Spleen (tissue), 11 donors: Measurements from ENCODE around the gene MAP1LC3A. TPM values are rescaled to one million over a fixed set of nuclear protein-coding genes. Genes with fewer than 3 reads are reported as not detected.

Experiments used
- DNase-seq: peaks from one replicate; pipeline ENCODE4 v3.0.0-alpha.2; 2020
- H3K27ac ChIP-seq, 8 donors: fragments of 200-600 bp; sonication (generic) in 7 of 8; 1 replicate in 4 of 8; 2 replicates in 4 of 8; pipeline versions ENCODE4 v1.5.0 to v1.8.0; 2016 to 2021; ENCODE audit warnings: inconsistent platforms in 4 of 8, mild to moderate bottlenecking in 4 of 8, moderate library complexity in 1 of 8
- H3K27me3 ChIP-seq, 7 donors: fragments of 200-600 bp; sonication (generic) in 6 of 7; replicated peaks in 1 of 7; 1 replicate in 4 of 7; 2 replicates in 3 of 7; pipeline versions ENCODE4 v1.5.0 to v1.8.0; 2016 to 2021; ENCODE audit warnings: inconsistent platforms in 3 of 7, mild to moderate bottlenecking in 1 of 7
- H3K36me3 ChIP-seq, 6 donors: fragments of 200-600 bp; sonication (generic) in 5 of 6; 1 replicate in 4 of 6; 2 replicates in 2 of 6; pipeline versions ENCODE4 v1.5.0 to v1.8.0; 2016 to 2021; ENCODE audit warnings: inconsistent platforms in 2 of 6
- H3K4me1 ChIP-seq, 6 donors: fragments of 200-600 bp; sonication (generic) in 5 of 6; 1 replicate in 3 of 6; 2 replicates in 3 of 6; pipeline versions ENCODE4 v1.5.0 to v1.8.0; 2016 to 2021; ENCODE audit warnings: inconsistent platforms in 3 of 6
- H3K4me3 ChIP-seq, 8 donors: fragments of 200-600 bp; sonication (generic) in 7 of 8; 1 replicate in 4 of 8; 2 replicates in 4 of 8; pipeline versions ENCODE4 v1.5.0 to v1.8.0; 2016 to 2021; ENCODE audit warnings: inconsistent platforms in 4 of 8, mild to moderate bottlenecking in 4 of 8, moderate library complexity in 2 of 8
- H3K9me3 ChIP-seq, 8 donors: fragments of 200-600 bp; sonication (generic) in 7 of 8; 1 replicate in 4 of 8; 2 replicates in 4 of 8; pipeline versions ENCODE4 v1.5.0 to v1.8.0; 2016 to 2021; ENCODE audit warnings: inconsistent platforms in 4 of 8
- CTCF ChIP-seq, 11 experiments: fragments of 200-600 bp in 7 of 11; fragments of 450-650 bp in 4 of 11; sonication (generic) in 4 of 11; IDR thresholded peaks in 8 of 11; conservative IDR thresholded peaks in 3 of 11; 1 replicate in 7 of 11; 2 replicates in 4 of 11; pipeline versions ENCODE4 v1.4.0 to v1.8.0; 2016 to 2021; ENCODE audit warnings: antibody characterized with exemption in 11 of 11, inconsistent platforms in 4 of 11, mild to moderate bottlenecking in 1 of 11
- POLR2A ChIP-seq, 3 donors: fragments of 450-650 bp; IDR thresholded peaks; one replicate each; pipeline ENCODE4 v1.5.1; 2017; ENCODE audit warnings: antibody characterized with exemption in 3 of 3, mild to moderate bottlenecking in 1 of 3
- POLR2AphosphoS5 ChIP-seq, 3 donors: sonication (generic); formaldehyde crosslinking; IDR thresholded peaks; one replicate each; pipeline ENCODE4 v1.5.1; 2017; ENCODE audit warnings: antibody characterized with exemption in 3 of 3
- WGBS, 5 donors: extraction: QIAGEN DNeasy Blood & Tissue Kit in 3 of 5; methylation state at CpG; one replicate each; pipeline versions ENCODE4 v1.1.5 to v1.1.7; 2013 to 2018; 5-methylcytosine and 5-hydroxymethylcytosine counted together
- intact Hi-C: fragments of 100-400 bp; cut with DNase I; formaldehyde crosslinking; loops from one replicate; pipeline ENCODE4 v1.15.0; 2023; ENCODE audit warnings: low total_unique reads
- polyA plus RNA-seq, 3 donors: library from polyadenylated mRNA; stranded (reverse); fragments of 200-250 nt; gene quantifications; one replicate each; pipeline ENCODE4 v1.2.1, GENCODE V29; 2013
- total RNA-seq, 7 donors: library from RNA; depleted of rRNA in 3 of 7; stranded (reverse); fragments of >200 nt in 3 of 7; fragmentation: NEBNext Ultra II Directional in 4 of 7; extraction: Animal tissue kit (Norgen Biotek cat#: 25700) in 4 of 7; gene quantifications; one replicate each; pipeline versions ENCODE4 v1.1.0 to v1.2.1, GENCODE V29; 2016 to 2021
- donor health status: healthy with polysubstance abuse.
- donor health status: DM: no; HTN: no; CAD: no; lungs with moderate emphysema.
- donor health status: DM: no; HTN: no; CAD: no.
- donor health status: Bipolar disorder and iron deficiency.
- donor health status: healthy.
- donor health status: DM: no; HTN: no; CAD: no.
- donor health status: DM: yes; HTN: yes; CAD: no.

The MAP1LC3A gene
- total and polyA plus RNA-seq, 10 donors, result 13.0 to 56.7 (median 30.1) TPM

GRCh38 chr20:34557936-34558319, 590 bp upstream of the MAP1LC3A start:
- Histone ChIP-seq H3K27ac (peak overlapping the region; percentile 85 to 94 (median 92)), H3K36me3 (peaks cover 0 to 6% (median 0%) of the 10 kb centered on the region in 6 donors), H3K9me3 (no peaks in the 10 kb centered on the region), H3K4me1 (peaks cover 5 to 31% (median 13%) of the 10 kb centered on the region in 6 donors), H3K4me3 (peak overlapping the region; percentile 51 to 69 (median 60)), H3K27me3 (no peaks in the 10 kb centered on the region)
- WGBS, 5 donors, result 24 to 34% (median 31%) methylated on average over 11 of the region's 11 CpGs
- DNase-seq, result no peak
- peak in 1 of 3 donors; percentile 3 for TF ChIP-seq POLR2A (IDR thresholded peaks at IDR 0.05)
- no peak for TF ChIP-seq CTCF (IDR thresholded peaks at IDR 0.05 in 8 of 11, conservative IDR thresholded peaks at IDR 0.05 in 3 of 11)
- TF ChIP-seq POLR2AphosphoS5 (IDR thresholded peaks at IDR 0.05), result no peak
- intact Hi-C loops, result no loop called here

GRCh38 chr20:34559311-34560140, 1.0 kb downstream of the MAP1LC3A start:
- Histone ChIP-seq H3K4me3 (peak overlapping the region in 7 of 8 donors; percentile 51 to 69 (median 59)), H3K27me3 (no peaks in the 10 kb centered on the region), H3K9me3 (no peaks in the 10 kb centered on the region), H3K4me1 (peaks cover 5 to 31% (median 13%) of the 10 kb centered on the region in 6 donors), H3K36me3 (peaks cover 0 to 6% (median 0%) of the 10 kb centered on the region in 6 donors), H3K27ac (peak overlapping the region in 7 of 8 donors; percentile 85 to 94 (median 92))
- peak; percentile 83 for DNase-seq
- intact Hi-C loops, result no loop called here
- WGBS, 5 donors, result 59 to 75% (median 67%) methylated on average over 29 to 43 of the region's 43 CpGs
- TF ChIP-seq POLR2AphosphoS5 (IDR thresholded peaks at IDR 0.05), result peak in 1 of 3 donors; percentile 5
- TF ChIP-seq CTCF (IDR thresholded peaks at IDR 0.05 in 8 of 11, conservative IDR thresholded peaks at IDR 0.05 in 3 of 11), result no peak
- TF ChIP-seq POLR2A (IDR thresholded peaks at IDR 0.05), result no peak

GRCh38 chr20:34560141-34560523, 1.6 kb downstream of the MAP1LC3A start:
- Histone ChIP-seq H3K9me3 (no peaks in the 10 kb centered on the region), H3K27me3 (no peaks in the 10 kb centered on the region), H3K4me1 (peaks cover 5 to 31% (median 13%) of the 10 kb centered on the region in 6 donors), H3K27ac (peak overlapping the region in 4 of 8 donors; percentile 4 to 94 (median 94)), H3K36me3 (peaks cover 0 to 8% (median 0%) of the 10 kb centered on the region in 6 donors), H3K4me3 (no peak overlapping the region)
- peak; percentile 75 for DNase-seq
- TF ChIP-seq POLR2A (IDR thresholded peaks at IDR 0.05), result no peak
- TF ChIP-seq POLR2AphosphoS5 (IDR thresholded peaks at IDR 0.05), result no peak
- TF ChIP-seq CTCF (IDR thresholded peaks at IDR 0.05 in 8 of 11, conservative IDR thresholded peaks at IDR 0.05 in 3 of 11), result no peak
- intact Hi-C loops, result no loop called here
- WGBS, 5 donors, result 48 to 90% (median 79%) methylated on average over 12 of the region's 12 CpGs

- H3K27ac ChIP-seq, result peak overlapping the region in 3 of 8 donors; percentile 32 to 94 (median 94)
- WGBS, 5 donors, result 90 to 99% (median 92%) methylated on average over 7 of the region's 7 CpGs
- H3K27me3 ChIP-seq, result no peaks in the 10 kb centered on the region
- peaks cover 0 to 8% (median 0%) of the 10 kb centered on the region in 6 donors for H3K36me3 ChIP-seq
- TF ChIP-seq POLR2AphosphoS5 (IDR thresholded peaks at IDR 0.05), result no peak
- no peaks in the 10 kb centered on the region for H3K9me3 ChIP-seq
- intact Hi-C loops, result no loop called here
- DNase-seq, result no peak
- peaks cover 5 to 31% (median 13%) of the 10 kb centered on the region in 6 donors for H3K4me1 ChIP-seq
- H3K4me3 ChIP-seq, result no peak overlapping the region
Observed at GRCh38 chr20:34560614-34561013, 2.1 kb downstream of the MAP1LC3A start.
